Measurements from ENCODE around the gene CFAP58.

The CFAP58 gene, protein sequence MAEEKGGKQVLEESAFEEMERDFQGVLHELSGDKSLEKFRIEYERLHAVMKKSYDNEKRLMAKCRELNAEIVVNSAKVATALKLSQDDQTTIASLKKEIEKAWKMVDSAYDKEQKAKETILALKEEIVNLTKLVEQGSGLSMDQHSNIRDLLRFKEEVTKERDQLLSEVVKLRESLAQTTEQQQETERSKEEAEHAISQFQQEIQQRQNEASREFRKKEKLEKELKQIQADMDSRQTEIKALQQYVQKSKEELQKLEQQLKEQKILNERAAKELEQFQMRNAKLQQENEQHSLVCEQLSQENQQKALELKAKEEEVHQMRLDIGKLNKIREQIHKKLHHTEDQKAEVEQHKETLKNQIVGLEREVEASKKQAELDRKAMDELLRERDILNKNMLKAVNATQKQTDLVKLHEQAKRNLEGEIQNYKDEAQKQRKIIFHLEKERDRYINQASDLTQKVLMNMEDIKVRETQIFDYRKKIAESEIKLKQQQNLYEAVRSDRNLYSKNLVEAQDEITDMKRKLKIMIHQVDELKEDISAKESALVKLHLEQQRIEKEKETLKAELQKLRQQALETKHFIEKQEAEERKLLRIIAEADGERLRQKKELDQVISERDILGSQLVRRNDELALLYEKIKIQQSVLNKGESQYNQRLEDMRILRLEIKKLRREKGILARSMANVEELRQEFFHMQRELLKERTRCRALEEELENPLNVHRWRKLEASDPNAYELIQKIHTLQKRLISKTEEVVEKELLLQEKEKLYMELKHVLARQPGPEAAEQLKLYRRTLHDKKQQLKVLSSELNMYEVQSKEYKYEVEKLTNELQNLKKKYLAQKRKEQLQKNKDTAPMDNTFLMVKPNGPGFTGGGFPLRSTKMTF

DNA sequence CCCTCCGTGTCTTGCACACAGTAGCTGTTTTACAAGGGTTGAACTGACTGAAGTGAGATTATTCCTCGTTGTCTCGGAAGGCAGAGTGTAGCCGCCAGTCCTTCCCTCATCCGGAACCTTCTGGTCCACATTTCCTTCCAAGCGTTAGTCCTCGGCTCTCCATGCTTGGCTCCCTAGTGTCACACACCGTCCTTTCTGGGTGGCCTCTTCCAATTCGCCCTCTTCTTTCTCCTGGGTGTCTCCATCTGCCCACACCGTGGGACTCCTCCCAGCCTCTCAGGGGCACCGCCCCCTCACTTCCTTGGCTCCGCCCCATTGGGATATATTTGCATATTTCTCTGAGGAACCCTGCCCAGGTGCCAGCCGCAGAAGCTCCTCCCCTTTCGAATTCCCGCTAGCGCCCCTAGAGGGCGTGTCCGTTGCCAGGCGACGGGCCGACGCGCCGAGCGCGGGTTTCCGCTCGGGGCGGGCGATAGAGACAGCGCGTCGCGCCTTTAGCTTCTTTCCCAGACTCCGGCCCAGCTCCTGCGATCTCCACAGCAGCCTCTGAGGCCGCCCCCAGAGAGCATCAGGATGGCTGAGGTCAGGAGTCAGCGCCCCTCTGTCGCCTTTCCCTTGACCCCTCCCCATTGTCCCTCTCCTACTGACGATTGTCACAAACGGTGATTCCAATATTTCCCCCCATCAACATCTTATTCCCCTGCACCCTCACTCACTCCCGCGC, at the start of gene CFAP58:
CFAP58 (plus strand) TSS at position 509 of the 724 bp plus-strand sequence; CDS start at position 574, 65 bp downstream.
- in situ Hi-C loops (cut with MboI; ENCODE audit: low sequenced_read_pairs, unreplicated experiment), result no loop called here
- DNase-seq (ENCODE audit: low spot score), result peak; percentile 80

DNA sequence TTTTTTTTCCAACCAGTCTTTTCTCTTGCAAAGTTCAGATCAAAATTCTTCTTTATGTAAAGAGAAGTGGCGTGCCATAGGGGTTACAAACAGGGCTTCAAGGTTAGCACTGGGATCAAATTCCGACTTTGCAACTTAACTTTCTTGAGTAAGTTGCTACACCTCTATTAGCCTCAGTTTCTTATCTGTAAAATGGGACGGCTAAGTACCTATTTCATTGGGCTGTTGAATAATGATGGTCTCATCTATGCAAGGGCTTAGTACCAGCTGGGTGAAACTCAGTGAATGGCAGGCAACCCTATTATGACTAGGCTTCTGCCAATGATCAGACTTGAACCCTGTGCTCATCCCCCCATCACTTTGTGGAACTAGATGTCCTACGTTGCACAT, 49.3 kb upstream of the CFAP58 start:
- in situ Hi-C loops (cut with MboI; ENCODE audit: low sequenced_read_pairs, unreplicated experiment), result loop anchor here (5.0 kb wide), 1 partner anchor 43 kb away; no protein-coding TSS in a partner anchor
- DNase-seq (ENCODE audit: low spot score), result no peak
- TF ChIP-seq, protein P1, sequence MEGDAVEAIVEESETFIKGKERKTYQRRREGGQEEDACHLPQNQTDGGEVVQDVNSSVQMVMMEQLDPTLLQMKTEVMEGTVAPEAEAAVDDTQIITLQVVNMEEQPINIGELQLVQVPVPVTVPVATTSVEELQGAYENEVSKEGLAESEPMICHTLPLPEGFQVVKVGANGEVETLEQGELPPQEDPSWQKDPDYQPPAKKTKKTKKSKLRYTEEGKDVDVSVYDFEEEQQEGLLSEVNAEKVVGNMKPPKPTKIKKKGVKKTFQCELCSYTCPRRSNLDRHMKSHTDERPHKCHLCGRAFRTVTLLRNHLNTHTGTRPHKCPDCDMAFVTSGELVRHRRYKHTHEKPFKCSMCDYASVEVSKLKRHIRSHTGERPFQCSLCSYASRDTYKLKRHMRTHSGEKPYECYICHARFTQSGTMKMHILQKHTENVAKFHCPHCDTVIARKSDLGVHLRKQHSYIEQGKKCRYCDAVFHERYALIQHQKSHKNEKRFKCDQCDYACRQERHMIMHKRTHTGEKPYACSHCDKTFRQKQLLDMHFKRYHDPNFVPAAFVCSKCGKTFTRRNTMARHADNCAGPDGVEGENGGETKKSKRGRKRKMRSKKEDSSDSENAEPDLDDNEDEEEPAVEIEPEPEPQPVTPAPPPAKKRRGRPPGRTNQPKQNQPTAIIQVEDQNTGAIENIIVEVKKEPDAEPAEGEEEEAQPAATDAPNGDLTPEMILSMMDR (IDR thresholded peaks at IDR 0.05; ENCODE audit: borderline replicate concordance, control extremely low read depth, extremely low read depth, insufficient read depth, missing control alignments), result no peak

More for the DNA sequence above, at the start of gene CFAP58:
- TF ChIP-seq, protein P1 (IDR thresholded peaks at IDR 0.05; ENCODE audit: borderline replicate concordance, control extremely low read depth, extremely low read depth, insufficient read depth, missing control alignments), result peak; percentile 81

DNA sequence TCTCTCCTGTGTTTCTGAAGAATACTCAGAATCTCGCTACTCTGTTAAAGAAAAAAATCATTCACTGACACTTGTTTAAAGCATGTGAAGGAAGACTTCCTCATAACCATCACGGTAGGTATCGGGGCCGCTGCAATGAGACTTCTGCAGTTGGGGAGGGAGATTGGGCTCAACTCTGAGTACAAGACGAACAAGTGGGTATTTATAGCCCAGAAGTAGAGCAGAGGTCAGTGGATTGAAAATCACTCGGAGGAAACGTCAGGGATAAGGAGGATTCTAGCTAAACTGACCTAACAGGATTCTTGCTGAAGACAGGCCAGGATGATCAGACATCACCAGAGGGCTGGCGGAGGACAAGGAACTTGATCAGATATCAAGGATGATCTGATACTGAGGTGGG, 48.7 kb upstream of the CFAP58 start:
- in situ Hi-C loops (cut with MboI; ENCODE audit: low sequenced_read_pairs, unreplicated experiment), result loop anchor here (5.0 kb wide), 1 partner anchor 42 kb away; no protein-coding TSS in a partner anchor
- no peak for DNase-seq (ENCODE audit: low spot score)

DNA sequence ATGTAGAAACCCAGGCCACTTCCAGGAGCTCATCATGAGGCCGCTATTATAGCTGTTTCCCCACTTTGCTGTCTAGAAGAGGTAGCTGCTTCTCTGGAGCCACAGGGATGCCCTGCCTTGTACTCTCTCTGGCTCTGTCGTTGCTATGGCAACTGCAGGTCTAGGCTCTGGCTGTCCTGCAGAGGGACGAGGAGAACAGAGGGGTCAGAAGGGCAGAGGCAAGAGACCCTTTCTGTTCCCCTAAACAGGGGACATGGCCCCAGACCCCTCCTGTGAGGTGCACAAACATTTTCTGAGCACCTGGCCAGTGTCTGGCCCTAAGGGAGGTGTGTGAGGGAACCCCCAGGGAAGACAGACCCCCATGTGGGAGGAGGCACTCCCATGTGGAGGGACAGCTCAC, 46.7 kb upstream of the CFAP58 start:
- in situ Hi-C loops (cut with MboI; ENCODE audit: low sequenced_read_pairs, unreplicated experiment), result no loop called here
- TF ChIP-seq, protein P1 (IDR thresholded peaks at IDR 0.05; ENCODE audit: borderline replicate concordance, control extremely low read depth, extremely low read depth, insufficient read depth, missing control alignments), result no peak
- no peak for DNase-seq (ENCODE audit: low spot score)

More for the DNA sequence above, 48.7 kb upstream of the CFAP58 start:
- TF ChIP-seq, protein P1 (IDR thresholded peaks at IDR 0.05; ENCODE audit: borderline replicate concordance, control extremely low read depth, extremely low read depth, insufficient read depth, missing control alignments), result no peak

DNA sequence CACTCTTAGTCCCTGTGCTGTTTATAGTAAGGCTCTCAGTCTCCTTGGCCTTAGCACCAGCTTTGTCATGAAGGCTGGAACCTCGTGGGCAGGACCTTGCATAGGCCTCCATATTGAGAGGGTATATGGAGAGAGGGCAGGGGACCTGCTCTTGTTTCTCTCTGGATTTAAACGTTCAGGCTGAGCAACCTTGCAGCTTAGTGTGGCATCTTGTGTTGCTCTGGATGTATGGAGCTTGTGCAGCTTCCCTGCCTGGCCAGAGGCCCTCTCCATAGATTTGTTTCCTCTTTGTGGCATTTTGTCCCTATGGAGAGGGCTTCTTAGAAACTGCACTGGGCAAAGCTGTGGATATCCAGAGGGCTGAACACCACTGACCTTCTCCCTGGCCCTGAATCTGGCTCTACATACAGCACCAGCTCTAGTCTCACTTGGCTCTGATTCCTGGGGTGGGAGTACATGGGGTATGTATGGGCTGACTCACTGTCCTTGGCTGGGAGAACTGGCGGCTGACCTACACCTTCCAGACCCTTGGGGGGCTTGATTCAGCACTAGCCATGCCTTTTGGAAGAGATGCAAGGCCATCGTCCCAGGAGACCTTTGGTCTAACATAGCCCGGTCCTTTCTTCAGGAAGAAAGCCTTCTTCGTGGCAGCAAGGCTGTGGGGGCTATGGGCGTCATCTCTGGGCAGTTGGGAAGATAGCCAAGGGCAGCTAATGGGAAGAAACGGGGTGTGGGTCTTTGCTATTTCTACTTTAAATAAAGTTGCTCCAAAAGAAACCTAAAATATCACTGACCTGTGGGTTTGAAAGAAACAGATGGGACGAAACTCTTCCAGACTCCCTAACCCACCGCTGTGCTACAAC, 45.8 kb upstream of the CFAP58 start:
- TF ChIP-seq, protein P1 (IDR thresholded peaks at IDR 0.05; ENCODE audit: borderline replicate concordance, control extremely low read depth, extremely low read depth, insufficient read depth, missing control alignments), result no peak
- in situ Hi-C loops (cut with MboI; ENCODE audit: low sequenced_read_pairs, unreplicated experiment), result no loop called here
- no peak for DNase-seq (ENCODE audit: low spot score)

All from GM13976 (cell line).